Spleen (tissue), 11 donors: Measurements from ENCODE around the gene ACVR1. TPM values are rescaled to one million over a fixed set of nuclear protein-coding genes. Genes with fewer than 3 reads are reported as not detected.

ENCODE experiments used
- DNase-seq: peaks from one replicate; pipeline ENCODE4 v3.0.0-alpha.2; 2020
- H3K27ac ChIP-seq, 8 donors: fragments of 200-600 bp; sonication (generic) in 7 of 8; 1 replicate in 4 of 8; 2 replicates in 4 of 8; pipeline versions ENCODE4 v1.5.0 to v1.8.0; 2016 to 2021; ENCODE audit warnings: inconsistent platforms in 4 of 8, mild to moderate bottlenecking in 4 of 8, moderate library complexity in 1 of 8
- H3K27me3 ChIP-seq, 7 donors: fragments of 200-600 bp; sonication (generic) in 6 of 7; replicated peaks in 1 of 7; 1 replicate in 4 of 7; 2 replicates in 3 of 7; pipeline versions ENCODE4 v1.5.0 to v1.8.0; 2016 to 2021; ENCODE audit warnings: inconsistent platforms in 3 of 7, mild to moderate bottlenecking in 1 of 7
- H3K36me3 ChIP-seq, 6 donors: fragments of 200-600 bp; sonication (generic) in 5 of 6; 1 replicate in 4 of 6; 2 replicates in 2 of 6; pipeline versions ENCODE4 v1.5.0 to v1.8.0; 2016 to 2021; ENCODE audit warnings: inconsistent platforms in 2 of 6
- H3K4me1 ChIP-seq, 6 donors: fragments of 200-600 bp; sonication (generic) in 5 of 6; 1 replicate in 3 of 6; 2 replicates in 3 of 6; pipeline versions ENCODE4 v1.5.0 to v1.8.0; 2016 to 2021; ENCODE audit warnings: inconsistent platforms in 3 of 6
- H3K4me3 ChIP-seq, 8 donors: fragments of 200-600 bp; sonication (generic) in 7 of 8; 1 replicate in 4 of 8; 2 replicates in 4 of 8; pipeline versions ENCODE4 v1.5.0 to v1.8.0; 2016 to 2021; ENCODE audit warnings: inconsistent platforms in 4 of 8, mild to moderate bottlenecking in 4 of 8, moderate library complexity in 2 of 8
- H3K9me3 ChIP-seq, 8 donors: fragments of 200-600 bp; sonication (generic) in 7 of 8; 1 replicate in 4 of 8; 2 replicates in 4 of 8; pipeline versions ENCODE4 v1.5.0 to v1.8.0; 2016 to 2021; ENCODE audit warnings: inconsistent platforms in 4 of 8
- CTCF ChIP-seq, 11 experiments: fragments of 200-600 bp in 7 of 11; fragments of 450-650 bp in 4 of 11; sonication (generic) in 4 of 11; IDR thresholded peaks in 8 of 11; conservative IDR thresholded peaks in 3 of 11; 1 replicate in 7 of 11; 2 replicates in 4 of 11; pipeline versions ENCODE4 v1.4.0 to v1.8.0; 2016 to 2021; ENCODE audit warnings: antibody characterized with exemption in 11 of 11, inconsistent platforms in 4 of 11, mild to moderate bottlenecking in 1 of 11
- POLR2A ChIP-seq, 3 donors: fragments of 450-650 bp; IDR thresholded peaks; one replicate each; pipeline ENCODE4 v1.5.1; 2017; ENCODE audit warnings: antibody characterized with exemption in 3 of 3, mild to moderate bottlenecking in 1 of 3
- POLR2AphosphoS5 ChIP-seq, 3 donors: sonication (generic); formaldehyde crosslinking; IDR thresholded peaks; one replicate each; pipeline ENCODE4 v1.5.1; 2017; ENCODE audit warnings: antibody characterized with exemption in 3 of 3
- WGBS, 5 donors: extraction: QIAGEN DNeasy Blood & Tissue Kit in 3 of 5; methylation state at CpG; one replicate each; pipeline versions ENCODE4 v1.1.5 to v1.1.7; 2013 to 2018; 5-methylcytosine and 5-hydroxymethylcytosine counted together
- intact Hi-C: fragments of 100-400 bp; cut with DNase I; formaldehyde crosslinking; loops from one replicate; pipeline ENCODE4 v1.15.0; 2023; ENCODE audit warnings: low total_unique reads
- polyA plus RNA-seq, 3 donors: library from polyadenylated mRNA; stranded (reverse); fragments of 200-250 nt; gene quantifications; one replicate each; pipeline ENCODE4 v1.2.1, GENCODE V29; 2013
- total RNA-seq, 7 donors: library from RNA; depleted of rRNA in 3 of 7; stranded (reverse); fragments of >200 nt in 3 of 7; fragmentation: NEBNext Ultra II Directional in 4 of 7; extraction: Animal tissue kit (Norgen Biotek cat#: 25700) in 4 of 7; gene quantifications; one replicate each; pipeline versions ENCODE4 v1.1.0 to v1.2.1, GENCODE V29; 2016 to 2021
- donor health status: healthy with polysubstance abuse.
- donor health status: DM: no; HTN: no; CAD: no; lungs with moderate emphysema.
- donor health status: DM: no; HTN: no; CAD: no.
- donor health status: Bipolar disorder and iron deficiency.
- donor health status: healthy.
- donor health status: DM: no; HTN: no; CAD: no.
- donor health status: DM: yes; HTN: yes; CAD: no.

ACVR1 gene
- total and polyA plus RNA-seq, 10 donors = 2.1 to 23.8 (median 13.6) TPM

GRCh38 chr2:157748371-157749142, 127.6 kb downstream of the ACVR1 start:
- 74 to 80% (median 79%) methylated on average over 3 of the region's 3 CpGs for whole genome bisulfite sequencing, 5 donors
- Histone ChIP-seq H3K36me3 (peaks cover 0 to 43% (median 4%) of the 10 kb centered on the region in 6 donors), H3K4me3 (no peak overlapping the region), H3K9me3 (no peaks in the 10 kb centered on the region), H3K27me3 (no peaks in the 10 kb centered on the region), H3K4me1 (no peaks in the 10 kb centered on the region), H3K27ac (no peak overlapping the region)
- intact Hi-C loops = no loop called here
- no peak for DNase-seq
- TF ChIP-seq POLR2A (IDR thresholded peaks at IDR 0.05) (no peak), POLR2AphosphoS5 (IDR thresholded peaks at IDR 0.05) (no peak), CTCF (IDR thresholded peaks at IDR 0.05 in 8 of 11, conservative IDR thresholded peaks at IDR 0.05 in 3 of 11) (no peak)

- WGBS, 5 donors = 63 to 80% (median 76%) methylated on average over 3 of the region's 3 CpGs
- Histone ChIP-seq H3K4me1 (no peaks in the 10 kb centered on the region), H3K4me3 (no peak overlapping the region), H3K9me3 (no peaks in the 10 kb centered on the region), H3K27me3 (no peaks in the 10 kb centered on the region), H3K36me3 (peaks cover 0 to 36% (median 4%) of the 10 kb centered on the region in 6 donors), H3K27ac (no peak overlapping the region)
- intact Hi-C loops = no loop called here
- DNase-seq = no peak
- no peak for TF ChIP-seq CTCF (IDR thresholded peaks at IDR 0.05 in 8 of 11, conservative IDR thresholded peaks at IDR 0.05 in 3 of 11)
- no peak for TF ChIP-seq POLR2AphosphoS5 (IDR thresholded peaks at IDR 0.05)
- TF ChIP-seq POLR2A (IDR thresholded peaks at IDR 0.05) = no peak
Measured at GRCh38 chr2:157747695-157748370, 128.3 kb downstream of the ACVR1 start.

- DNase-seq = no peak
- intact Hi-C loops = no loop called here
- H3K27ac ChIP-seq = no peak overlapping the region
- no peaks in the 10 kb centered on the region for H3K9me3 ChIP-seq
- H3K4me1 ChIP-seq = no peaks in the 10 kb centered on the region
- H3K4me3 ChIP-seq = no peak overlapping the region
- H3K27me3 ChIP-seq = no peaks in the 10 kb centered on the region
- WGBS, 5 donors = 85 to 94% (median 89%) methylated on average over 3 of the region's 3 CpGs
- no peak for TF ChIP-seq POLR2A (IDR thresholded peaks at IDR 0.05)
- TF ChIP-seq CTCF (IDR thresholded peaks at IDR 0.05 in 8 of 11, conservative IDR thresholded peaks at IDR 0.05 in 3 of 11) = no peak
- TF ChIP-seq POLR2AphosphoS5 (IDR thresholded peaks at IDR 0.05) = no peak
- peaks cover 0 to 34% (median 4%) of the 10 kb centered on the region in 6 donors for H3K36me3 ChIP-seq
Measured at GRCh38 chr2:157747280-157747679, 128.8 kb downstream of the ACVR1 start.
